HEK293 (cell line): ENCODE data around the gene MCTP1.
"Not testable (repeated sequence)": the region's sequence is repeated elsewhere in the genome, so short reads cannot be mapped to it uniquely, and the experiment has no call there.

Experiments
- CTCF ChIA-PET: fragments of 350-600 bp; formaldehyde crosslinking; extraction: SDS; loops from one replicate; lab custom pipeline; 2021; ENCODE audit warnings: antibody characterized with exemption; lab: Yijun Ruan, JAX
- POLR2A ChIA-PET: fragments of 300-600 bp; formaldehyde crosslinking; extraction: SDS; loops from one replicate; lab custom pipeline; 2020; ENCODE audit warnings: antibody characterized with exemption, inconsistent platforms; lab: Yijun Ruan, JAX
- H3K27ac ChIP-seq: fragments of 200-500 bp; sonication (Bioruptor generic); 2 replicates; pipeline ENCODE4 v1.5.1; 2014; ENCODE audit warnings: low read depth, low read length, control low read depth, inconsistent platforms; ENCODE audit errors: extremely low read depth
- H3K36me3 ChIP-seq, 2 experiments: fragments of 200-500 bp in 1 of 2; sonication (Bioruptor generic) in 1 of 2; 1 replicate in 1 of 2; 2 replicates in 1 of 2; pipeline ENCODE4 v1.5.1; 2014 to 2017; ENCODE audit warnings: inconsistent platforms in 2 of 2, low read length in 2 of 2; ENCODE audit not compliant: control insufficient read depth in 2 of 2, insufficient read depth in 1 of 2
- H3K4me1 ChIP-seq: fragments of 200-500 bp; sonication (Bioruptor generic); 2 replicates; pipeline ENCODE4 v1.5.1; 2014; ENCODE audit warnings: mild to moderate bottlenecking, low read length, inconsistent platforms; ENCODE audit not compliant: control insufficient read depth, insufficient read depth
- H3K4me3 ChIP-seq: 2 replicates; pipeline ENCODE4 v1.5.1; 2011; ENCODE audit warnings: low read depth, mild to moderate bottlenecking, control low read depth, low read length, moderate library complexity
- H3K9me3 ChIP-seq: fragments of 200-500 bp; sonication (Bioruptor generic); 2 replicates; pipeline ENCODE4 v1.5.1; 2014; ENCODE audit warnings: low read depth, low read length, inconsistent platforms; ENCODE audit not compliant: control insufficient read depth, insufficient read depth
- HOXD13 ChIP-seq: sonication (generic); formaldehyde crosslinking; IDR thresholded peaks from 2 replicates; pipeline ENCODE4 v1.8.0; 2022; ENCODE audit warnings: missing genetic modification reagents, borderline replicate concordance
- IKZF3 ChIP-seq: fragments of 450-650 bp; IDR thresholded peaks from 2 replicates; pipeline ENCODE4 v1.5.0; 2018; ENCODE audit warnings: missing biosample characterization, mild to moderate bottlenecking, missing genetic modification characterization, moderate library complexity
- MYNN ChIP-seq: fragments of 450-650 bp; formaldehyde crosslinking; IDR thresholded peaks from 2 replicates; pipeline ENCODE4 v1.5.1; 2016; ENCODE audit warnings: missing biosample characterization, missing genetic modification characterization, borderline replicate concordance
- TCF7L2 ChIP-seq: IDR thresholded peaks from 2 replicates; pipeline ENCODE4 v1.6.1; 2011; ENCODE audit warnings: low read depth, mild to moderate bottlenecking, inconsistent platforms, low read length, moderate library complexity, borderline replicate concordance
- ZNF10 ChIP-seq: fragments of 450-650 bp; formaldehyde crosslinking; IDR thresholded peaks from 2 replicates; pipeline ENCODE4 v1.5.1; 2017; ENCODE audit warnings: missing biosample characterization, missing genetic modification characterization
- ZNF114 ChIP-seq: fragments of 450-650 bp; formaldehyde crosslinking; IDR thresholded peaks from 2 replicates; pipeline ENCODE4 v1.5.0; 2017; ENCODE audit warnings: missing biosample characterization, missing genetic modification characterization
- ZNF140 ChIP-seq: fragments of 450-650 bp; formaldehyde crosslinking; IDR thresholded peaks from 2 replicates; pipeline ENCODE4 v1.5.1; 2016; ENCODE audit warnings: missing biosample characterization, missing genetic modification characterization
- ZNF19 ChIP-seq: fragments of 450-650 bp; formaldehyde crosslinking; IDR thresholded peaks from 2 replicates; pipeline ENCODE4; 2016; ENCODE audit warnings: missing biosample characterization, missing genetic modification characterization, low read depth
- ZNF202 ChIP-seq: fragments of 450-650 bp; formaldehyde crosslinking; IDR thresholded peaks from 2 replicates; pipeline ENCODE4 v1.5.1; 2016; ENCODE audit warnings: missing biosample characterization, missing genetic modification characterization, borderline replicate concordance
- ZNF211 ChIP-seq: fragments of 450-650 bp; formaldehyde crosslinking; IDR thresholded peaks from 2 replicates; pipeline ENCODE4 v1.5.1; 2016; ENCODE audit warnings: low read depth, missing biosample characterization, missing genetic modification characterization
- ZNF266 ChIP-seq: fragments of 450-650 bp; formaldehyde crosslinking; IDR thresholded peaks from 2 replicates; pipeline ENCODE4 v1.5.1; 2016; ENCODE audit warnings: missing biosample characterization, missing genetic modification characterization, low read depth
- ZNF335 ChIP-seq: fragments of 450-650 bp; formaldehyde crosslinking; conservative IDR thresholded peaks from 2 replicates; pipeline ENCODE4 v1.5.1; 2016; ENCODE audit warnings: missing biosample characterization, missing genetic modification characterization
- ZNF354C ChIP-seq: fragments of 450-650 bp; formaldehyde crosslinking; IDR thresholded peaks from 2 replicates; pipeline ENCODE4 v1.5.1; 2016; ENCODE audit warnings: missing biosample characterization, missing genetic modification characterization, low read depth, borderline replicate concordance
- ZNF394 ChIP-seq: fragments of 450-650 bp; formaldehyde crosslinking; IDR thresholded peaks from 2 replicates; pipeline ENCODE4 v1.5.1; 2016; ENCODE audit warnings: missing biosample characterization, missing genetic modification characterization, mild to moderate bottlenecking, moderate library complexity, borderline replicate concordance
- ZNF404 ChIP-seq: fragments of 450-650 bp; formaldehyde crosslinking; IDR thresholded peaks from 2 replicates; pipeline ENCODE4 v1.5.1; 2017; ENCODE audit warnings: missing biosample characterization, missing genetic modification characterization
- ZNF426 ChIP-seq: fragments of 450-650 bp; formaldehyde crosslinking; IDR thresholded peaks from 2 replicates; pipeline ENCODE4 v1.5.1; 2017; ENCODE audit warnings: missing biosample characterization, missing genetic modification characterization, mild to moderate bottlenecking, inconsistent platforms, moderate library complexity
- ZNF555 ChIP-seq: fragments of 450-650 bp; formaldehyde crosslinking; conservative IDR thresholded peaks from 2 replicates; pipeline ENCODE4 v1.5.1; 2017; ENCODE audit warnings: missing biosample characterization, mild to moderate bottlenecking, missing genetic modification characterization, inconsistent platforms
- ZNF558 ChIP-seq: fragments of 450-650 bp; formaldehyde crosslinking; IDR thresholded peaks from 2 replicates; pipeline ENCODE4 v1.5.1; 2016; ENCODE audit warnings: missing biosample characterization, missing genetic modification characterization
- ZNF600 ChIP-seq: fragments of 450-650 bp; formaldehyde crosslinking; IDR thresholded peaks from 2 replicates; pipeline ENCODE4 v1.5.1; 2016; ENCODE audit warnings: missing biosample characterization, missing genetic modification characterization
- ZNF626 ChIP-seq: fragments of 450-650 bp; sonication (Bioruptor Pico); formaldehyde crosslinking; IDR thresholded peaks from 2 replicates; pipeline ENCODE4 v1.5.1; 2018; ENCODE audit warnings: missing biosample characterization, missing genetic modification characterization, inconsistent platforms
- ZNF654 ChIP-seq: fragments of 450-650 bp; formaldehyde crosslinking; IDR thresholded peaks from 2 replicates; pipeline ENCODE4 v1.5.1; 2016; ENCODE audit warnings: low read depth, missing biosample characterization, missing genetic modification characterization
- ZNF664 ChIP-seq: fragments of 450-650 bp; formaldehyde crosslinking; IDR thresholded peaks from 2 replicates; pipeline ENCODE4 v1.5.1; 2016; ENCODE audit warnings: missing biosample characterization, missing genetic modification characterization
- ZNF670 ChIP-seq: fragments of 450-650 bp; formaldehyde crosslinking; IDR thresholded peaks from 2 replicates; pipeline ENCODE4 v1.5.1; 2016; ENCODE audit warnings: missing biosample characterization, missing genetic modification characterization, low read depth
- ZNF768 ChIP-seq: fragments of 450-650 bp; formaldehyde crosslinking; IDR thresholded peaks from 2 replicates; pipeline ENCODE4 v1.5.1; 2018; ENCODE audit warnings: missing biosample characterization, mild to moderate bottlenecking, missing genetic modification characterization
- ZSCAN23 ChIP-seq: fragments of 450-650 bp; formaldehyde crosslinking; IDR thresholded peaks from 2 replicates; pipeline ENCODE4 v1.5.1; 2016; ENCODE audit warnings: missing biosample characterization, missing genetic modification characterization
- ZXDB ChIP-seq: fragments of 450-650 bp; formaldehyde crosslinking; IDR thresholded peaks from 2 replicates; pipeline ENCODE4 v1.5.1; 2016; ENCODE audit warnings: missing biosample characterization, missing genetic modification characterization
- TF ChIP-seq, protein P1 (sequence below): fragments of 450-650 bp; formaldehyde crosslinking; IDR thresholded peaks from 2 replicates; pipeline ENCODE4 v1.5.1; 2017; ENCODE audit warnings: missing biosample characterization, missing genetic modification characterization
- TF ChIP-seq, protein P2 (sequence below): fragments of 450-650 bp; formaldehyde crosslinking; IDR thresholded peaks from 2 replicates; pipeline ENCODE4 v1.5.1; 2017; ENCODE audit warnings: missing biosample characterization, mild to moderate bottlenecking, missing genetic modification characterization, moderate library complexity
- TF ChIP-seq, protein P3 (sequence below): fragments of 450-650 bp; formaldehyde crosslinking; IDR thresholded peaks from 2 replicates; pipeline ENCODE4 v1.5.1; 2016; ENCODE audit warnings: missing biosample characterization, missing genetic modification characterization, low read depth

The MCTP1 gene

DNA sequence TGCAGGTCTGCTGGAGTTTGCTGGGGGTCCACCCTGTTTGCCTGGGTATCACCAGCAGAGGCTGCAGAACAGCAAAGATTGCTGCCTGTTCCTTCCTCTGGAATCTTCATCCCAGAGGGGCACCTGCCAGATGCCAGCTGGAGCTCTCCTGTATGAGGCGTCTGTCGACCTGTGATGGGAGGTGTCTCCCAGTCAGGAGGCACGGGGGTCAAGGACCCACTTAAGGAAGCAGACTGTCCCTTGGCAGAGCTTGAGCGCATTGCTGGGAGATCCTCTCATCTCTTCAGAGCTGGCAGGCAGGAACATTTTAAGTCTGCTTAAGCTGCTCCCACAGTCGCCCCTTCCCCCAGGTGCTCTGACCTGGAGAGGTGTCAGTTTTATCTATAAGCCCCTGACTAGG is 456.7 kb downstream of the MCTP1 start:
- H3K4me3 ChIP-seq, H3K9me3 ChIP-seq, CTCF ChIA-PET, H3K27ac ChIP-seq, H3K4me1 ChIP-seq, POLR2A ChIA-PET, H3K36me3 ChIP-seq: not testable (repeated sequence)

DNA sequence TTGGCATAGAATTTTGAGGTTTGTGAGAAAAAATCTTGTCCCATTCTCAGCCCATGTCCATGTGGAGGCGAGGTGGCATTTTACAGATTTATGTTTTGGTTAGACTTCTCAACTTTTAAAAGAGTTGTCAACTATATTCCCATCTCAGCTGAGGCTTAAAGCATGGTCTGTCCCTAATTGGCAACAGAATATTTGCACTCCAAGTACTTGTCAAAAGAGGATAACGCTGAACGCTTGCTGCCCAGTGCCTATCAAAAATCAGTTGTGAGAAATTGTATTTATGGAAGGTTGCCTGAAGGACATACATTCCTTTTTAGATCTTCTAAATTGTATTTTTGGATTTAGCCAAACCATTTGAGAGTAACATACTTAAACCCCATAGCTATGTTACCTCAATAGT is 464.4 kb downstream of the MCTP1 start:
- ChIA-PET CTCF (no interaction called here), POLR2A (no interaction called here)
- Histone ChIP-seq H3K9me3 (no peaks in the 10 kb centered on the region), H3K36me3 (no peaks in the 10 kb centered on the region), H3K4me3 (no peak overlapping the region), H3K27ac (no peak overlapping the region), H3K4me1 (no peaks in the 10 kb centered on the region)
- TF ChIP-seq ZNF768 (no peak), ZNF600 (tag by site-specific recombination) (no peak), ZNF211 (no peak), ZSCAN23 (tag by site-specific recombination) (no peak), ZNF354C (tag by site-specific recombination) (no peak), IKZF3 (tag by site-specific recombination) (no peak), ZNF670 (tag by site-specific recombination) (no peak), ZNF664 (tag by site-specific recombination) (no peak), HOXD13 (CRISPR knock-in tag) (no peak), ZNF335 (tag by site-specific recombination) (no peak), MYNN (tag by site-specific recombination) (no peak), ZNF114 (tag by site-specific recombination) (no peak), TCF7L2 (no peak), ZXDB (no peak)
- TF ChIP-seq, protein P1, sequence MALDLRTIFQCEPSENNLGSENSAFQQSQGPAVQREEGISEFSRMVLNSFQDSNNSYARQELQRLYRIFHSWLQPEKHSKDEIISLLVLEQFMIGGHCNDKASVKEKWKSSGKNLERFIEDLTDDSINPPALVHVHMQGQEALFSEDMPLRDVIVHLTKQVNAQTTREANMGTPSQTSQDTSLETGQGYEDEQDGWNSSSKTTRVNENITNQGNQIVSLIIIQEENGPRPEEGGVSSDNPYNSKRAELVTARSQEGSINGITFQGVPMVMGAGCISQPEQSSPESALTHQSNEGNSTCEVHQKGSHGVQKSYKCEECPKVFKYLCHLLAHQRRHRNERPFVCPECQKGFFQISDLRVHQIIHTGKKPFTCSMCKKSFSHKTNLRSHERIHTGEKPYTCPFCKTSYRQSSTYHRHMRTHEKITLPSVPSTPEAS (tag by site-specific recombination), result no peak
- TF ChIP-seq, protein P2, sequence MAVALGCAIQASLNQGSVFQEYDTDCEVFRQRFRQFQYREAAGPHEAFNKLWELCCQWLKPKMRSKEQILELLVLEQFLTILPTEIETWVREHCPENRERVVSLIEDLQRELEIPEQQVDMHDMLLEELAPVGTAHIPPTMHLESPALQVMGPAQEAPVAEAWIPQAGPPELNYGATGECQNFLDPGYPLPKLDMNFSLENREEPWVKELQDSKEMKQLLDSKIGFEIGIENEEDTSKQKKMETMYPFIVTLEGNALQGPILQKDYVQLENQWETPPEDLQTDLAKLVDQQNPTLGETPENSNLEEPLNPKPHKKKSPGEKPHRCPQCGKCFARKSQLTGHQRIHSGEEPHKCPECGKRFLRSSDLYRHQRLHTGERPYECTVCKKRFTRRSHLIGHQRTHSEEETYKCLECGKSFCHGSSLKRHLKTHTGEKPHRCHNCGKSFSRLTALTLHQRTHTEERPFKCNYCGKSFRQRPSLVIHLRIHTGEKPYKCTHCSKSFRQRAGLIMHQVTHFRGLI (tag by site-specific recombination), result no peak

DNA sequence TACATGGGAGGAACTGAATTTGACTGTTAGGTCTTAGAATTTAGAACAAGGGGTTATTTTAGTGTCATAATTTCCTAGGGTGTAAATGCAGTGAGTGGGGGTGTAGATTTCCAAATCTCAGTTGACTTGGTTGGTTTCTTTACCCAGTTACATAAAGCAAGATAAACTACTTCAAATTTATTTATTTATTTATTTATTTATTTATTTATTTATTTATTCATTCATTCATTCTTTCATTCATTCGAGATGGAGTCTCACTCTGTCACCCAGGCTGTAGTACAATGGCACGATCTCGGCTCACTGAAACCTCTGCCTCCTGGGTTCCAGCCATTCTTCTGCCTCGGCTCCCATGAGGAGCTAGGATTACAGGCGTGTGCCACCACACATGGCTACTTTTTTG is 466.0 kb downstream of the MCTP1 start:
- no peak overlapping the region for H3K27ac ChIP-seq
- CTCF ChIA-PET, result interaction anchor here (0.6 kb wide), 1 partner anchor 295 kb away, joined by 3 read pairs; no protein-coding TSS in a partner anchor
- no peak overlapping the region for H3K4me3 ChIP-seq
- POLR2A ChIA-PET, result no interaction called here
- H3K36me3 ChIP-seq, result no peaks in the 10 kb centered on the region
- H3K9me3 ChIP-seq, result no peaks in the 10 kb centered on the region
- H3K4me1 ChIP-seq, result no peaks in the 10 kb centered on the region
- TF ChIP-seq, protein P3, sequence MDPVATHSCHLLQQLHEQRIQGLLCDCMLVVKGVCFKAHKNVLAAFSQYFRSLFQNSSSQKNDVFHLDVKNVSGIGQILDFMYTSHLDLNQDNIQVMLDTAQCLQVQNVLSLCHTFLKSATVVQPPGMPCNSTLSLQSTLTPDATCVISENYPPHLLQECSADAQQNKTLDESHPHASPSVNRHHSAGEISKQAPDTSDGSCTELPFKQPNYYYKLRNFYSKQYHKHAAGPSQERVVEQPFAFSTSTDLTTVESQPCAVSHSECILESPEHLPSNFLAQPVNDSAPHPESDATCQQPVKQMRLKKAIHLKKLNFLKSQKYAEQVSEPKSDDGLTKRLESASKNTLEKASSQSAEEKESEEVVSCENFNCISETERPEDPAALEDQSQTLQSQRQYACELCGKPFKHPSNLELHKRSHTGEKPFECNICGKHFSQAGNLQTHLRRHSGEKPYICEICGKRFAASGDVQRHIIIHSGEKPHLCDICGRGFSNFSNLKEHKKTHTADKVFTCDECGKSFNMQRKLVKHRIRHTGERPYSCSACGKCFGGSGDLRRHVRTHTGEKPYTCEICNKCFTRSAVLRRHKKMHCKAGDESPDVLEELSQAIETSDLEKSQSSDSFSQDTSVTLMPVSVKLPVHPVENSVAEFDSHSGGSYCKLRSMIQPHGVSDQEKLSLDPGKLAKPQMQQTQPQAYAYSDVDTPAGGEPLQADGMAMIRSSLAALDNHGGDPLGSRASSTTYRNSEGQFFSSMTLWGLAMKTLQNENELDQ, result no peak
- TF ChIP-seq ZNF211 (no peak), ZNF140 (tag by site-specific recombination) (peak; percentile 57; the same call in 1 of the 2 replicates), ZNF426 (tag by site-specific recombination) (peak; percentile 76), ZNF555 (peak; percentile 61), ZNF19 (0 out of 2 replicates have a peak, but pooled peaks have one; percentile 21), ZNF558 (tag by site-specific recombination) (0 out of 2 replicates have a peak, but pooled peaks have one; percentile 42), ZNF10 (no peak), ZNF394 (tag by site-specific recombination) (peak; percentile 88), ZNF654 (peak; percentile 21; the same call in 1 of the 2 replicates), ZNF664 (tag by site-specific recombination) (no peak), ZNF404 (tag by site-specific recombination) (0 out of 2 replicates have a peak, but pooled peaks have one; percentile 18), ZNF266 (tag by site-specific recombination) (peak; percentile 44; the same call in 1 of the 2 replicates), ZNF202 (0 out of 2 replicates have a peak, but pooled peaks have one; percentile 51), ZNF626 (tag by site-specific recombination) (no peak)
